HepG2 (cell line): ENCODE results near the gene SNRPN. TPM values are rescaled to one million over a fixed set of nuclear protein-coding genes. Genes with fewer than 3 reads are reported as not detected.
A peak's percentile ranks its signal among the peaks of the same experiment; 100 is the strongest.

Experiments
- CCDC6 ChIP-seq: sonication (generic); formaldehyde crosslinking; IDR thresholded peaks from 2 replicates; pipeline ENCODE4 v1.8.1; 2022; ENCODE audit warnings: mild to moderate bottlenecking, missing genetic modification reagents, moderate library complexity
- GATA4 ChIP-seq: sonication (generic); IDR thresholded peaks from 2 replicates; pipeline ENCODE4 v1.6.1; 2016; ENCODE audit warnings: antibody characterized with exemption, low read depth, borderline replicate concordance
- GATAD2A ChIP-seq: IDR thresholded peaks from 2 replicates; pipeline ENCODE4 v1.6.1; 2016
- GTF2F1 ChIP-seq: fragments of 150-350 bp; IDR thresholded peaks from 2 replicates; pipeline ENCODE4 v1.6.1; 2014; ENCODE audit warnings: low read length
- HOXA7 ChIP-seq: sonication (generic); formaldehyde crosslinking; IDR thresholded peaks from 2 replicates; pipeline ENCODE4 v1.8.1; 2022; ENCODE audit warnings: mild to moderate bottlenecking, missing genetic modification reagents, moderate library complexity
- IRX3 ChIP-seq: sonication (generic); formaldehyde crosslinking; IDR thresholded peaks from 2 replicates; pipeline ENCODE4 v1.8.1; 2023; ENCODE audit warnings: mild to moderate bottlenecking, low read depth, missing genetic modification reagents, borderline replicate concordance
- KMT2A ChIP-seq: sonication (generic); formaldehyde crosslinking; IDR thresholded peaks from 2 replicates; pipeline ENCODE4 v1.4.0; 2020; ENCODE audit warnings: missing genetic modification reagents
- POLR2AphosphoS5 ChIP-seq: IDR thresholded peaks from 2 replicates; pipeline ENCODE4 v1.6.1; 2012; ENCODE audit warnings: low read depth, low read length
- RFX1 ChIP-seq: fragments of 450-650 bp; IDR thresholded peaks from 2 replicates; pipeline ENCODE4 v1.6.1; 2017
- RFXANK ChIP-seq: IDR thresholded peaks from 2 replicates; pipeline ENCODE4 v1.6.1; 2016
- RXRB ChIP-seq: IDR thresholded peaks from 2 replicates; pipeline ENCODE4 v1.6.1; 2016; ENCODE audit warnings: borderline replicate concordance, missing genetic modification reagents, missing compliant biosample characterization
- SMAD3 ChIP-seq: sonication (generic); formaldehyde crosslinking; IDR thresholded peaks from 2 replicates; pipeline ENCODE4 v1.4.0; 2020; ENCODE audit warnings: missing genetic modification reagents
- ZNF354B ChIP-seq: sonication (generic); formaldehyde crosslinking; IDR thresholded peaks from 2 replicates; pipeline ENCODE4 v1.8.0; 2022; ENCODE audit warnings: mild to moderate bottlenecking, missing genetic modification reagents
- ZNF703 ChIP-seq: sonication (generic); formaldehyde crosslinking; IDR thresholded peaks from 2 replicates; pipeline ENCODE4 v1.5.1; 2020; ENCODE audit warnings: missing genetic modification reagents, mild to moderate bottlenecking, moderate library complexity, borderline replicate concordance
- polyA plus RNA-seq, 8 experiments: library from polyadenylated mRNA; depleted of rRNA in 3 of 8; stranded (reverse) in 7 of 8; unstranded in 1 of 8; fragments of >200 nt; fragmentation: Illumina TruSeq in 4 of 8; extraction: Trizol in 4 of 8; gene quantifications; 2 replicates each; pipeline versions ENCODE4 v1.2.1 to v1.2.3, GENCODE V29; 2011 to 2016; ENCODE audit warnings: low read depth in 4 of 8, missing spikeins in 1 of 8, mixed read lengths in 1 of 8; ENCODE audit not compliant: insufficient read depth in 1 of 8
- total RNA-seq, 5 experiments: library from RNA; depleted of rRNA; stranded (reverse); fragments of >200 nt; fragmentation: Illumina TruSeq; extraction: Trizol; gene quantifications; 2 replicates each; pipeline ENCODE4 v1.2.3, GENCODE V29; 2016; ENCODE audit warnings: low read depth in 1 of 5
- TF ChIP-seq, protein P1 (sequence below): sonication (generic); formaldehyde crosslinking; IDR thresholded peaks from 2 replicates; pipeline ENCODE4 v1.4.0; 2020; ENCODE audit warnings: mild to moderate bottlenecking, missing genetic modification reagents
- TF ChIP-seq, protein P2 (sequence below): sonication (generic); formaldehyde crosslinking; IDR thresholded peaks from 2 replicates; pipeline ENCODE4 v1.4.0; 2020; ENCODE audit warnings: missing genetic modification reagents, borderline replicate concordance
- TF ChIP-seq, protein P3 (sequence below): sonication (generic); formaldehyde crosslinking; IDR thresholded peaks from 2 replicates; pipeline ENCODE4 v1.5.0; 2020; ENCODE audit warnings: missing genetic modification reagents
- TF ChIP-seq, protein P4 (sequence below): sonication (generic); formaldehyde crosslinking; IDR thresholded peaks from 2 replicates; pipeline ENCODE4 v1.5.0; 2020; ENCODE audit warnings: missing genetic modification reagents

SNRPN gene
- total and polyA plus RNA-seq, 2 of the 13 experiments (the other 11 are each of a cell fraction or from before 2014, with no cell fraction given) = 133 to 212 TPM

DNA sequence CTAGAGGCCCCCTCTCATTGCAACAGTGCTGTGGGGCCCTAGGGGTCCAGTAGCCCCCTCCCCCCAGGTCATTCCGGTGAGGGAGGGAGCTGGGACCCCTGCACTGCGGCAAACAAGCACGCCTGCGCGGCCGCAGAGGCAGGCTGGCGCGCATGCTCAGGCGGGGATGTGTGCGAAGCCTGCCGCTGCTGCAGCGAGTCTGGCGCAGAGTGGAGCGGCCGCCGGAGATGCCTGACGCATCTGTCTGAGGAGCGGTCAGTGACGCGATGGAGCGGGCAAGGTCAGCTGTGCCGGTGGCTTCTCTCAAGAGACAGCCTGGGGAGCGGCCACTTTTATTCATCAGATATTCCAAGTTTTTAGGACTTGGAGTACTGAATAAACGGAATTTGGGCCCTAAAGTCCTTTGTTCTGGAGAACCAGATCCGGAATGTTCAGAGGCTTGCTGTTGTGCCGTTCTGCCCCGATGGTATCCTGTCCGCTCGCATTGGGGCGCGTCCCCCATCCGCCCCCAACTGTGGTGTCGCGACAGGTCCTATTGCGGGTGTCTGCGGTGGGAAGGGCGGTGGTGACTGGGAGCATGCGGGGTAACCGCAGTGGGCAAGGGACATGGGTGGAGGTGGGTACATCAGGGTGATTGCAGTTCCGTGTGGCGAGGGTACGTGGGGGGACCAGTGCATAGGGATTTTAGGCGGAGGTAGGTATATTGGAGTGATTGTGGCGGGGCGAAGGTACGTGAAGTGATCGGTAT, at the start of gene SNRPN, which contains the start of gene SNURF (continued):
- TF ChIP-seq, protein P1, sequence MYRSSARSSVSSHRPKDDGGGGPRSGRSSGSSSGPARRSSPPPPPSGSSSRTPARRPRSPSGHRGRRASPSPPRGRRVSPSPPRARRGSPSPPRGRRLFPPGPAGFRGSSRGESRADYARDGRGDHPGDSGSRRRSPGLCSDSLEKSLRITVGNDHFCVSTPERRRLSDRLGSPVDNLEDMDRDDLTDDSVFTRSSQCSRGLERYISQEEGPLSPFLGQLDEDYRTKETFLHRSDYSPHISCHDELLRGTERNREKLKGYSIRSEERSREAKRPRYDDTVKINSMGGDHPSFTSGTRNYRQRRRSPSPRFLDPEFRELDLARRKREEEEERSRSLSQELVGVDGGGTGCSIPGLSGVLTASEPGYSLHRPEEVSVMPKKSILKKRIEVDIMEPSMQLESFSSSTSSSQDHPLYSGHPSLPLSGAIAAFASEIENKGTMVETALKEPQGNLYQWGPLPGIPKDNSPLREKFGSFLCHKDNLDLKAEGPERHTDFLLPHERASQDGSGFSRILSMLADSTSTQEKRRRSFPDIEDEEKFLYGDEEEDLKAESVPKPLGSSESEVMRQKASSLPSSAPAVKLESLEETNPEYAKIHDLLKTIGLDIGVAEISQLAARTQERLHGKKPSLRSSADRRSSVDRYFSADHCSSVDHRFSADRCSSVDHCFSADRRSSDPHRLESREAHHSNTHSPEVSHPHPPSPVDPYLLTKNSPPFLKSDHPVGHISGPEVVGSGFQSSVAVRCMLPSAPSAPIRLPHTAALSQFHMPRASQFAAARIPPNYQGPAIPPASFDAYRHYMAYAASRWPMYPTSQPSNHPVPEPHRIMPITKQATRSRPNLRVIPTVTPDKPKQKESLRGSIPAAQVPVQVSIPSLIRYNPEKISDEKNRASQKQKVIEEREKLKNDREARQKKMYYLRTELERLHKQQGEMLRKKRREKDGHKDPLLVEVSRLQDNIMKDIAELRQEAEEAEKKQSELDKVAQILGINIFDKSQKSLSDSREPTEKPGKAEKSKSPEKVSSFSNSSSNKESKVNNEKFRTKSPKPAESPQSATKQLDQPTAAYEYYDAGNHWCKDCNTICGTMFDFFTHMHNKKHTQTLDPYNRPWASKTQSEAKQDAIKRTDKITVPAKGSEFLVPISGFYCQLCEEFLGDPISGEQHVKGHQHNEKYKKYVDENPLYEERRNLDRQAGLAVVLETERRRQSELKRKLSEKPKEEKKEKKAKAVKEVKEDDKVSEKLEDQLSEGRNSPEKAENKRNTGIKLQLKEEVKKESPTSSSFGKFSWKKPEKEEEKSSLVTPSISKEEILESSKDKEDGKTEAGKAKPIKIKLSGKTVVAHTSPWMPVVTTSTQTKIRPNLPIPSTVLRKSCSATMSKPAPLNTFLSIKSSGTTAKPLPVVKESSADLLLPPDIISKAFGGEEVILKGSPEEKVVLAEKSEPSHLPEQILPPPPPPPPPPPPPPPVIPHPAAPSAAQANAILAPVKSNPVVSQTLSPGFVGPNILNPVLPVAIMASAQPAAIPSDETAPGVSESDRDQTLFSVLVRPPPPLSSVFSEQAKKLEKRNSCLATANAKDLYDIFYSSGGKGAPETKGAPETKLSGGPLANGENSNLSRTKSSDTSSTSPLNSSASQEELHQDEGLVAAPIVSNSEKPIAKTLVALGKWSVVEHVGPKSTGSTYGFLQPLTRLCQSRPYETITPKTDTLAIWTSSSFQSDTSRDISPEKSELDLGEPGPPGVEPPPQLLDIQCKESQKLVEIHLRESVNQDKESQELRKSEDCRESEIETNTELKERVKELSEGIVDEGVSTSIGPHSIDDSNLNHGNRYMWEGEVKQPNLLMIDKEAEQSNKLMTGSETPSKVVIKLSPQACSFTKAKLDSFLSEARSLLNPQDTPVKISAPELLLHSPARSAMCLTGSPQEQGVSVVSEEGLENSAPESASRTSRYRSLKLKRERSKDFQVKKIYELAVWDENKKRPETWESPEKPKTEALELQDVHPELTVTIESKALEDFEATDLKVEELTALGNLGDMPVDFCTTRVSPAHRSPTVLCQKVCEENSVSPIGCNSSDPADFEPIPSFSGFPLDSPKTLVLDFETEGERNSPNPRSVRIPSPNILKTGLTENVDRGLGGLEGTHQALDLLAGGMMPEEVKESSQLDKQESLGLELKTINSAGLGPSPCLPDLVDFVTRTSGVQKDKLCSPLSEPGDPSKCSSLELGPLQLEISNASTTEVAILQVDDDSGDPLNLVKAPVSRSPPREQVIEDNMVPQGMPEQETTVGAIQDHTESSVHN (CRISPR knock-in tag) = no peak
- no peak for TF ChIP-seq RFXANK (CRISPR knock-in tag)
- TF ChIP-seq, protein P2, sequence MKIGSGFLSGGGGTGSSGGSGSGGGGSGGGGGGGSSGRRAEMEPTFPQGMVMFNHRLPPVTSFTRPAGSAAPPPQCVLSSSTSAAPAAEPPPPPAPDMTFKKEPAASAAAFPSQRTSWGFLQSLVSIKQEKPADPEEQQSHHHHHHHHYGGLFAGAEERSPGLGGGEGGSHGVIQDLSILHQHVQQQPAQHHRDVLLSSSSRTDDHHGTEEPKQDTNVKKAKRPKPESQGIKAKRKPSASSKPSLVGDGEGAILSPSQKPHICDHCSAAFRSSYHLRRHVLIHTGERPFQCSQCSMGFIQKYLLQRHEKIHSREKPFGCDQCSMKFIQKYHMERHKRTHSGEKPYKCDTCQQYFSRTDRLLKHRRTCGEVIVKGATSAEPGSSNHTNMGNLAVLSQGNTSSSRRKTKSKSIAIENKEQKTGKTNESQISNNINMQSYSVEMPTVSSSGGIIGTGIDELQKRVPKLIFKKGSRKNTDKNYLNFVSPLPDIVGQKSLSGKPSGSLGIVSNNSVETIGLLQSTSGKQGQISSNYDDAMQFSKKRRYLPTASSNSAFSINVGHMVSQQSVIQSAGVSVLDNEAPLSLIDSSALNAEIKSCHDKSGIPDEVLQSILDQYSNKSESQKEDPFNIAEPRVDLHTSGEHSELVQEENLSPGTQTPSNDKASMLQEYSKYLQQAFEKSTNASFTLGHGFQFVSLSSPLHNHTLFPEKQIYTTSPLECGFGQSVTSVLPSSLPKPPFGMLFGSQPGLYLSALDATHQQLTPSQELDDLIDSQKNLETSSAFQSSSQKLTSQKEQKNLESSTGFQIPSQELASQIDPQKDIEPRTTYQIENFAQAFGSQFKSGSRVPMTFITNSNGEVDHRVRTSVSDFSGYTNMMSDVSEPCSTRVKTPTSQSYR (CRISPR knock-in tag) = peak; percentile 48; the same call in 1 of the 2 replicates
- TF ChIP-seq ZNF703 (CRISPR knock-in tag) = no peak
- 0 out of 2 replicates have a peak, but pooled peaks have one; percentile 19 for TF ChIP-seq GATA4
- TF ChIP-seq, protein P3, sequence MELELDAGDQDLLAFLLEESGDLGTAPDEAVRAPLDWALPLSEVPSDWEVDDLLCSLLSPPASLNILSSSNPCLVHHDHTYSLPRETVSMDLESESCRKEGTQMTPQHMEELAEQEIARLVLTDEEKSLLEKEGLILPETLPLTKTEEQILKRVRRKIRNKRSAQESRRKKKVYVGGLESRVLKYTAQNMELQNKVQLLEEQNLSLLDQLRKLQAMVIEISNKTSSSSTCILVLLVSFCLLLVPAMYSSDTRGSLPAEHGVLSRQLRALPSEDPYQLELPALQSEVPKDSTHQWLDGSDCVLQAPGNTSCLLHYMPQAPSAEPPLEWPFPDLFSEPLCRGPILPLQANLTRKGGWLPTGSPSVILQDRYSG (CRISPR knock-in tag) = no peak
- 0 out of 2 replicates have a peak, but pooled peaks have one; percentile 34 for TF ChIP-seq GTF2F1
- no peak for TF ChIP-seq IRX3 (CRISPR knock-in tag)
- no peak for TF ChIP-seq HOXA7 (CRISPR knock-in tag)
- TF ChIP-seq, protein P4, sequence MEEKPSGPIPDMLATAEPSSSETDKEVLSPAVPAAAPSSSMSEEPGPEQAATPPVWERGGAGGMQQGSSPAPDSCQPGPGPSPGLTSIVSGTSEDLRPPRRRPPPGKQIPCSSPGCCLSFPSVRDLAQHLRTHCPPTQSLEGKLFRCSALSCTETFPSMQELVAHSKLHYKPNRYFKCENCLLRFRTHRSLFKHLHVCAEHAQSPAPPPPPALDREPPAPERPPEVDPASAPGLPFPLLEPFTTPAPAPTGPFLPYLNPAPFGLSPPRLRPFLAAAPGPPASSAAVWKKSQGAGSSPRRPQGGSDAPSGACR (CRISPR knock-in tag) = no peak
- no peak for TF ChIP-seq CCDC6
- TF ChIP-seq GATAD2A (CRISPR knock-in tag) = 0 out of 2 replicates have a peak, but pooled peaks have one; percentile 12
- TF ChIP-seq ZNF354B (CRISPR knock-in tag) = no peak
- TF ChIP-seq RXRB (CRISPR knock-in tag) = peak; percentile 31; the same call in 1 of the 2 replicates
- TF ChIP-seq SMAD3 = 0 out of 2 replicates have a peak, but pooled peaks have one; percentile 55
- peak; percentile 96 for TF ChIP-seq POLR2AphosphoS5
- no peak for TF ChIP-seq RFX1
- TF ChIP-seq KMT2A (CRISPR knock-in tag) = peak; percentile 62; the same call in 1 of the 2 replicates
